Peyer's patch (tissue), 4 donors: ENCODE measurements around the gene BBS7. TPM values are rescaled to one million over a fixed set of nuclear protein-coding genes. Genes with fewer than 3 reads are reported as not detected.
A peak's percentile ranks its signal among the peaks of the same experiment; 100 is the strongest.

Experiments used
- DNase-seq, 3 donors: peaks; one replicate each; pipeline ENCODE4 v3.0.0-alpha.2; 2017 to 2019
- H3K27ac ChIP-seq, 4 donors: fragments of 200-600 bp; sonication (generic); one replicate each; pipeline ENCODE4 v1.5.1; 2016 to 2019
- H3K27me3 ChIP-seq, 2 donors: fragments of 200-600 bp; sonication (generic); one replicate each; pipeline ENCODE4 v1.5.1; 2019
- H3K36me3 ChIP-seq, 3 donors: fragments of 200-600 bp; sonication (generic); one replicate each; pipeline ENCODE4 v1.5.1; 2016 to 2019
- H3K4me1 ChIP-seq, 4 donors: fragments of 200-600 bp; sonication (generic); one replicate each; pipeline ENCODE4 v1.5.1; 2016 to 2019
- H3K4me3 ChIP-seq, 4 donors: fragments of 200-600 bp; sonication (generic); 1 replicate in 3 of 4; 2 replicates in 1 of 4; pipeline ENCODE4 v1.5.1; 2016 to 2019; ENCODE audit warnings: mild to moderate bottlenecking in 1 of 4
- H3K9me3 ChIP-seq, 4 donors: fragments of 200-600 bp; sonication (generic); one replicate each; pipeline ENCODE4 v1.5.1; 2016 to 2019; ENCODE audit warnings: mild to moderate bottlenecking in 1 of 4
- POLR2A ChIP-seq, 2 donors: fragments of 450-650 bp; IDR thresholded peaks; one replicate each; pipeline ENCODE4 v1.5.1; 2017; ENCODE audit warnings: antibody characterized with exemption in 2 of 2, mild to moderate bottlenecking in 2 of 2, moderate library complexity in 2 of 2
- total RNA-seq, 4 donors: library from RNA; depleted of rRNA; stranded (reverse); fragments of >200 nt; gene quantifications; one replicate each; pipeline ENCODE4 v1.1.0, GENCODE V29; 2016
- TF ChIP-seq, protein P1 (sequence below), 6 experiments: fragments of 450-650 bp in 4 of 6; fragments of 200-600 bp in 2 of 6; sonication (generic) in 1 of 6; IDR thresholded peaks; one replicate each; pipeline ENCODE4 v1.5.1; 2017 to 2019; ENCODE audit warnings: antibody characterized with exemption in 6 of 6, mild to moderate bottlenecking in 3 of 6, moderate library complexity in 1 of 6

The BBS7 gene
- total RNA-seq, 4 donors from 2014 or later, result 4.2 to 10.0 (median 8.6) TPM

DNA sequence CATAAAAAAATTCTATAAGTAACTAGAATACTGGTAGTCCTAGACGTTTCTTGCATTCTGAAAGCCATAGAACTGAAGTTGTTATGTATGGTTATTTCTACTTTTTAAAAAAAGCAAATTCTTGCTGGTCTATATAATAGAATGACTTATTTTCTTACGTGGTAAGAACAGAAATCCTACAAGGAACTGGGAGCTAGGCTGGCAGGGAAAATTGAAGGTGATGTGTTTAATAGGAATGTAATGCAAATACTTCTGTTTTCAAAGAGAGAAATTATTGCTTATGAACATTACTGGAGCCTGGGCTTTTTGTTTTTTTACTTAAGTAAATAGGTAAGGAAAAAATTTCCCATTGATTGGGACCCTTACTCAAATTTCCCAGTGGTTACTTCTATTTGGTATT lies 55.5 kb downstream of the BBS7 start:
- TF ChIP-seq, protein P1, sequence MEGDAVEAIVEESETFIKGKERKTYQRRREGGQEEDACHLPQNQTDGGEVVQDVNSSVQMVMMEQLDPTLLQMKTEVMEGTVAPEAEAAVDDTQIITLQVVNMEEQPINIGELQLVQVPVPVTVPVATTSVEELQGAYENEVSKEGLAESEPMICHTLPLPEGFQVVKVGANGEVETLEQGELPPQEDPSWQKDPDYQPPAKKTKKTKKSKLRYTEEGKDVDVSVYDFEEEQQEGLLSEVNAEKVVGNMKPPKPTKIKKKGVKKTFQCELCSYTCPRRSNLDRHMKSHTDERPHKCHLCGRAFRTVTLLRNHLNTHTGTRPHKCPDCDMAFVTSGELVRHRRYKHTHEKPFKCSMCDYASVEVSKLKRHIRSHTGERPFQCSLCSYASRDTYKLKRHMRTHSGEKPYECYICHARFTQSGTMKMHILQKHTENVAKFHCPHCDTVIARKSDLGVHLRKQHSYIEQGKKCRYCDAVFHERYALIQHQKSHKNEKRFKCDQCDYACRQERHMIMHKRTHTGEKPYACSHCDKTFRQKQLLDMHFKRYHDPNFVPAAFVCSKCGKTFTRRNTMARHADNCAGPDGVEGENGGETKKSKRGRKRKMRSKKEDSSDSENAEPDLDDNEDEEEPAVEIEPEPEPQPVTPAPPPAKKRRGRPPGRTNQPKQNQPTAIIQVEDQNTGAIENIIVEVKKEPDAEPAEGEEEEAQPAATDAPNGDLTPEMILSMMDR (IDR thresholded peaks at IDR 0.05), result no peak
- TF ChIP-seq POLR2A (IDR thresholded peaks at IDR 0.05), result no peak
- no peaks in the 10 kb centered on the region for H3K27me3 ChIP-seq
- H3K9me3 ChIP-seq, result no peaks in the 10 kb centered on the region
- no peak for DNase-seq
- no peaks in the 10 kb centered on the region for H3K4me1 ChIP-seq
- peaks cover 0 to 89% (median 0%) of the 10 kb centered on the region in 3 donors for H3K36me3 ChIP-seq
- H3K4me3 ChIP-seq, result no peak overlapping the region
- H3K27ac ChIP-seq, result no peak overlapping the region

DNA sequence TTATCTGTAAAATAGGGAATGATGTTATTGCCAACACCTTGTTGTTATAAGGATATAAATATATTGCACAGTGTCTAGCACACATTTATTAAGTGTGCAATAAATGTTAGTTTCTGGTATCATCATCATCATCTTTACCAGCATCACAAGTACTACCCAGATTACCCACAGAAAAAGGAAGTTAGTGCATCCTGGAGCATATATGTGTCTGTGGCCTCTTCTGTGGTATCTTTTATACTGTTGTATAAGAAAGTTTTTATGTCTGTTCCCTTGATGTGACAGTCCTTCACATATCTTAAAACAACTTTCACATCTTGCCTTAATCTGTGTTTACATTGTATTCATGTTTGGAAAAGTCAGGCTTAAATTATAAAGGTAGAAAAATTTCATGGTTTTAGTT lies 59.2 kb downstream of the BBS7 start:
- Histone ChIP-seq H3K4me3 (no peak overlapping the region), H3K36me3 (peaks cover 0 to 90% (median 0%) of the 10 kb centered on the region in 3 donors), H3K4me1 (no peaks in the 10 kb centered on the region), H3K27ac (no peak overlapping the region), H3K27me3 (no peaks in the 10 kb centered on the region), H3K9me3 (no peaks in the 10 kb centered on the region)
- no peak for DNase-seq
- TF ChIP-seq POLR2A (IDR thresholded peaks at IDR 0.05), result no peak
- TF ChIP-seq, protein P1 (IDR thresholded peaks at IDR 0.05), result no peak

DNA sequence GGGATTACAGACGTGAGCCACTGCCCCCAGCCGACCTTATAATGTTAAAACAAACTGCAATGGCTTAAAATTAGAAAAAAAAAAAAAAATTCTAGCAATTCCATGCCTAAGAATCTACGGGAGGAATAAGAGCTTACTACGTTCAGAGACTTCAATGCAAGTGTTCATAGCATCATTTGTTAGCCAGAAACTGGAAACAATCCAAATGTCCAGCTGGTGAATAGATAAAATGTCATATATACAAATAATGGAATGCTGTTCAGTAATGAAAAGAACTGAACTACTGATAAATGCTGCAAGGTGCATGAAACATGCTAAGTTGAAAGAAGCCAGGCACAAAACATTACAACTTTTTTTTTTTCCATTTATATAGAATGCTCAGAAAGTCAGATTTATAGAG lies 63.9 kb downstream of the BBS7 start:
- TF ChIP-seq, protein P1 (IDR thresholded peaks at IDR 0.05), result no peak
- no peak for TF ChIP-seq POLR2A (IDR thresholded peaks at IDR 0.05)
- no peak for DNase-seq
- H3K27me3 ChIP-seq, result no peaks in the 10 kb centered on the region
- peaks cover 0 to 12% (median 2%) of the 10 kb centered on the region in 4 donors for H3K4me1 ChIP-seq
- no peak overlapping the region for H3K4me3 ChIP-seq
- no peaks in the 10 kb centered on the region for H3K9me3 ChIP-seq
- H3K36me3 ChIP-seq, result peaks cover 0 to 76% (median 0%) of the 10 kb centered on the region in 3 donors
- no peak overlapping the region for H3K27ac ChIP-seq

DNA sequence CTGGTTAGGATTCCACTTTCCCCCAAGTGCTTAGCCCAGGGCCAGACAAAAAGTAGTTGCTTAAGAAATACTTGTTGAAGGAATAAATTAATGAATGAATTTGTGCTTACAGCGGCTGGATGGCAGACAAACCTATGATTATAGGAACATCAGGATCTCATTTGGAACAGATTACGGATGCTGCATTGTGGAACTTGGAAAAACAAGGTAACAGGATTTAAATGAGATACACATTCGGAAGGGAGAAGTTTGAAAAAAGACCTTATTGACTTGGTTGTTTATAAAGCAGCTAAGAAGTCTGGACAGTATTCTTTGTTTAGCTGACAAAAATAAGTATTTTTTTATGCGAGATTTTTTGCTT lies 68.6 kb downstream of the BBS7 start:
- no peak for DNase-seq
- TF ChIP-seq, protein P1 (IDR thresholded peaks at IDR 0.05), result no peak
- no peak for TF ChIP-seq POLR2A (IDR thresholded peaks at IDR 0.05)
- Histone ChIP-seq H3K27me3 (no peaks in the 10 kb centered on the region), H3K27ac (peak overlapping the region; percentile 83 to 93 (median 87)), H3K4me3 (peak overlapping the region; percentile 67 to 76 (median 71)), H3K36me3 (peaks cover 0 to 37% (median 0%) of the 10 kb centered on the region in 3 donors), H3K9me3 (no peaks in the 10 kb centered on the region), H3K4me1 (peaks cover 0 to 12% (median 2%) of the 10 kb centered on the region in 4 donors)

DNA sequence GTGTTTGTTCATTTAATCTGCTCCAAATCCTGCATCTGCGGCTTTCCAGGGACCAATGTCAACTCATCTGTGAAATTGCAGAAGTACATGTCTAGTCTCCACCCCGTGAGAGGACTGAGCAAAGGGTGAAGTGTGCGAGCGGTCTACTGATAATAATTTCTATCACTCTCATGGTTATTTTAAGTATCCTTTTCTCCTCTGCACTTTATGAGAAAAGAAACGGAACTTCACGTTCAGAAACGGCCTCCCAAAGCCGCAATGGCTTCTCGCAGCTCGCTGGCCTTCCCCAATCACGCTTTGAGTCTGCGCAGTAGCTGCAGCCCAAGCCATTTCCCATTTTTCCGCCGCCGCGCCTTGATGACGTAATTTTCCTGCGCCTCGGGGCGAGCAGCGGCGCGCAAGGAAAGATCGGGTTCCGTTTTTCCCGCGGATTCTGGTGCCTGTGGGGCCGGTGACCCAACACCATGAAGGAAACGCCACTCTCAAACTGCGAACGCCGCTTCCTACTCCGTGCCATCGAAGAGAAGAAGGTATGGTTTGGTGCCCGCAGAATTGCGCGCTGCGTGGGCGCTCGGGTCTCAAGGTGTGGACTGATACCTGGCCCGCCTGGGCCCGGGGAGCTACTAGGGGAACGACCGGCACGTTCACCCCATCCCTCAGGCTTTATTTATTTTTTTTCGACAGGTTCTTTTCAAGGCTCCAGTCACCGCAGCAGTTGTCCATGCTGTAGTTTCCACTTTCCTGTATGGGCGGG lies 69.1 kb downstream of the BBS7 start, which contains the start of gene EXOSC9:
TSS of gene EXOSC9 (plus strand) at position 363 of the 754 bp plus-strand sequence. CDS start at position 465, 102 bp downstream.
- TF ChIP-seq POLR2A (IDR thresholded peaks at IDR 0.05), result peak; percentile 41 to 55
- TF ChIP-seq, protein P1 (IDR thresholded peaks at IDR 0.05), result peak in 1 of 6 experiments; percentile 17
- Histone ChIP-seq H3K27me3 (no peaks in the 10 kb centered on the region), H3K27ac (peak within 1 kb of the TSS; percentile 83 to 93 (median 87)), H3K36me3 (peaks cover 0 to 32% (median 0%) of the 10 kb centered on the region in 3 donors), H3K9me3 (no peaks in the 10 kb centered on the region), H3K4me3 (peak within 1 kb of the TSS; percentile 67 to 76 (median 71)), H3K4me1 (peaks cover 0 to 12% (median 2%) of the 10 kb centered on the region in 4 donors)
- DNase-seq, result peak; percentile 82 to 96 (median 94)
